DND-41 (cell line): ENCODE measurements around the gene MEAF6.

Source experiments
- ATAC-seq: fragments of 200-7000 bp; cut with Tn5 transposase; 3 replicates; pipeline ENCODE4 v1.9.1; 2021; ENCODE audit warnings: low read depth; ENCODE audit not compliant: insufficient read depth
- DNase-seq: peaks from one replicate; pipeline ENCODE4 v3.0.0-alpha.2; 2020
- H2AFZ ChIP-seq: 2 replicates; pipeline ENCODE4 v1.6.0; 2012; ENCODE audit warnings: low read depth, low read length
- H3K27ac ChIP-seq: 2 replicates; pipeline ENCODE4 v1.5.1; 2012; ENCODE audit warnings: low read length, inconsistent platforms
- H3K27me3 ChIP-seq: fragments of 200-600 bp; sonication (generic); 2 replicates; pipeline ENCODE4 v1.6.0; 2012; ENCODE audit warnings: low read length, mild to moderate bottlenecking, inconsistent platforms; ENCODE audit not compliant: insufficient read depth, poor library complexity
- H3K36me3 ChIP-seq: 2 replicates; pipeline ENCODE4 v1.5.1; 2012; ENCODE audit warnings: low read length, inconsistent platforms; ENCODE audit not compliant: insufficient read depth
- H3K4me1 ChIP-seq: 2 replicates; pipeline ENCODE4 v1.5.1; 2012; ENCODE audit warnings: mild to moderate bottlenecking, low read length; ENCODE audit not compliant: insufficient read depth
- H3K4me2 ChIP-seq: 2 replicates; pipeline ENCODE4 v1.6.0; 2012; ENCODE audit warnings: mild to moderate bottlenecking, moderate library complexity, low read length, inconsistent platforms; ENCODE audit not compliant: insufficient read depth
- H3K4me3 ChIP-seq, 2 experiments: fragments of 200-600 bp in 1 of 2; shearing (Covaris generic) in 1 of 2; 2 replicates each; pipeline ENCODE4 v1.5.1; 2012 to 2016; ENCODE audit warnings: inconsistent platforms in 2 of 2, low read length in 2 of 2, mild to moderate bottlenecking in 2 of 2, low read depth in 1 of 2, moderate library complexity in 1 of 2
- H3K79me2 ChIP-seq: 2 replicates; pipeline ENCODE4 v1.6.0; 2012; ENCODE audit warnings: low read length, inconsistent platforms; ENCODE audit not compliant: insufficient read depth
- H3K9ac ChIP-seq: 2 replicates; pipeline ENCODE4 v1.6.0; 2012; ENCODE audit warnings: low read depth, mild to moderate bottlenecking, inconsistent platforms, low read length, moderate library complexity
- H3K9me3 ChIP-seq: 2 replicates; pipeline ENCODE4 v1.5.1; 2012; ENCODE audit warnings: low read length, moderate library complexity, mild to moderate bottlenecking, inconsistent platforms; ENCODE audit not compliant: insufficient read depth, severe bottlenecking
- H4K20me1 ChIP-seq: 2 replicates; pipeline ENCODE4 v1.6.0; 2012; ENCODE audit warnings: low read length; ENCODE audit not compliant: insufficient read depth
- CTCF ChIP-seq: IDR thresholded peaks from 2 replicates; pipeline ENCODE4 v1.5.1; 2012; ENCODE audit warnings: borderline replicate concordance, low read length, moderate library complexity, mild to moderate bottlenecking; ENCODE audit not compliant: poor library complexity, severe bottlenecking; ENCODE audit errors: extremely low read depth
- EZH2 ChIP-seq: IDR thresholded peaks from 3 replicates; pipeline ENCODE4 v1.6.1; 2012; ENCODE audit warnings: borderline replicate concordance, low read depth, mild to moderate bottlenecking, moderate library complexity, low read length, inconsistent platforms; ENCODE audit not compliant: severe bottlenecking

MEAF6 gene

GRCh38 chr1:37478890-37479254 lies 35.7 kb downstream of the MEAF6 start:
- Histone ChIP-seq H3K27me3 (no peaks in the 10 kb centered on the region), H3K36me3 (peaks cover 85% of the 10 kb centered on the region)

GRCh38 chr1:37478451-37478881 lies 36.1 kb downstream of the MEAF6 start:
- DNase-seq = no peak
- Histone ChIP-seq H3K4me1 (peaks cover 53% of the 10 kb centered on the region), H3K4me3 (no peak overlapping the region)

More at GRCh38 chr1:37478890-37479254, 35.7 kb downstream of the MEAF6 start:
- peaks cover 39% of the 10 kb centered on the region for H3K79me2 ChIP-seq
- 0 out of 2 replicates have a peak overlapping the region, but pooled peaks have one; percentile 12 for H3K9ac ChIP-seq
- H3K9me3 ChIP-seq = no peaks in the 10 kb centered on the region
- H3K4me3 ChIP-seq = no peak overlapping the region
- H3K27ac ChIP-seq = peak overlapping the region; percentile 32; the same call in 1 of the 2 replicates
- H2AFZ ChIP-seq = no peak overlapping the region
- peak overlapping the region; percentile 10; the same call in 1 of the 2 replicates for H3K4me2 ChIP-seq
- no peak for TF ChIP-seq CTCF
- no peak for TF ChIP-seq EZH2
- peaks cover 49% of the 10 kb centered on the region for H3K4me1 ChIP-seq
- ATAC-seq (no peak), DNase-seq (no peak)
- H4K20me1 ChIP-seq = peaks cover 50% of the 10 kb centered on the region

GRCh38 chr1:37477946-37478345 lies 36.6 kb downstream of the MEAF6 start:
- Histone ChIP-seq H3K9ac (no peak overlapping the region), H3K27ac (peak overlapping the region; percentile 68; the same call in 1 of the 2 replicates), H3K36me3 (peaks cover 76% of the 10 kb centered on the region), H3K4me1 (peaks cover 58% of the 10 kb centered on the region), H2AFZ (no peak overlapping the region), H4K20me1 (peaks cover 50% of the 10 kb centered on the region), H3K9me3 (no peaks in the 10 kb centered on the region), H3K4me3 (peak overlapping the region in 1 of 2 experiments; percentile 14; a peak in 1 of 4 replicates), H3K79me2 (peaks cover 39% of the 10 kb centered on the region), H3K4me2 (peak overlapping the region; percentile 96), H3K27me3 (no peaks in the 10 kb centered on the region)
- no peak for DNase-seq
- no peak for ATAC-seq
- TF ChIP-seq CTCF (no peak), EZH2 (no peak)

More at GRCh38 chr1:37478451-37478881, 36.1 kb downstream of the MEAF6 start:
- TF ChIP-seq EZH2 (no peak), CTCF (no peak)
- H2AFZ ChIP-seq = no peak overlapping the region
- H3K27ac ChIP-seq = no peak overlapping the region; the same call in 1 of the 2 replicates
- no peak overlapping the region for H3K9ac ChIP-seq
- no peak for ATAC-seq
- peaks cover 81% of the 10 kb centered on the region for H3K36me3 ChIP-seq
- H3K27me3 ChIP-seq = no peaks in the 10 kb centered on the region
- 0 out of 2 replicates have a peak overlapping the region, but pooled peaks have one; percentile 96 for H3K4me2 ChIP-seq
- H3K9me3 ChIP-seq = no peaks in the 10 kb centered on the region
- peaks cover 39% of the 10 kb centered on the region for H3K79me2 ChIP-seq
- H4K20me1 ChIP-seq = peaks cover 50% of the 10 kb centered on the region
